Stimulated activated CD4-positive, alpha-beta T cell treated with anti-CD3 and anti-CD28 coated beads, Interleukin-12 subunit alpha, Interleukin-12 subunit beta, amount 100 ng/mL, for 48 hours (primary cell): ENCODE data around the gene MTHFD2.
"Not testable (repeated sequence)": the region's sequence is repeated elsewhere in the genome, so short reads cannot be mapped to it uniquely, and the experiment has no call there.

Experiments
- DNase-seq, 3 donors: peaks; one replicate each; pipeline ENCODE4 v3.0.0-alpha.2; 2020; ENCODE audit warnings: low read depth in 2 of 3, low spot score in 1 of 3

The MTHFD2 gene

GRCh38 chr2:74197049-74197448 is 1.4 kb upstream of the MTHFD2 start:
- no peak for DNase-seq

- DNase-seq: no peak
Observed at GRCh38 chr2:74198023-74198460, 373 bp upstream of the MTHFD2 start.

GRCh38 chr2:74199275-74199701 is 873 bp downstream of the MTHFD2 start:
- DNase-seq: no peak

GRCh38 chr2:74199871-74200305 is 1.5 kb downstream of the MTHFD2 start:
- DNase-seq: peak in 1 of 3 donors; percentile 50

- no peak for DNase-seq
Observed at GRCh38 chr2:74201196-74201595, 2.8 kb downstream of the MTHFD2 start.

- DNase-seq: no peak
Observed at GRCh38 chr2:74201596-74201995, 3.2 kb downstream of the MTHFD2 start.

- DNase-seq: no peak
Observed at GRCh38 chr2:74204436-74204835, 6.0 kb downstream of the MTHFD2 start.

GRCh38 chr2:74205113-74205512 is 6.7 kb downstream of the MTHFD2 start:
- no peak for DNase-seq

- no peak for DNase-seq
Observed at GRCh38 chr2:74205596-74205995, 7.2 kb downstream of the MTHFD2 start.

- DNase-seq: peak in 1 of 3 donors; percentile 49
Observed at GRCh38 chr2:74206180-74206688, 7.8 kb downstream of the MTHFD2 start.

GRCh38 chr2:74212702-74213410 is 14.4 kb downstream of the MTHFD2 start:
- no peak for DNase-seq

- DNase-seq: not testable (repeated sequence)
Observed at GRCh38 chr2:74215771-74216170, 17.4 kb downstream of the MTHFD2 start.

GRCh38 chr2:74216642-74217041 is 18.2 kb downstream of the MTHFD2 start:
- DNase-seq: no peak

- no peak for DNase-seq
Observed at GRCh38 chr2:74219846-74220486, 21.6 kb downstream of the MTHFD2 start.

GRCh38 chr2:74221091-74221490 is 22.7 kb downstream of the MTHFD2 start:
- no peak for DNase-seq

- no peak for DNase-seq
Observed at GRCh38 chr2:74221604-74222299, 23.3 kb downstream of the MTHFD2 start.

GRCh38 chr2:74222300-74222650 is 23.9 kb downstream of the MTHFD2 start:
- DNase-seq: no peak

- no peak for DNase-seq
Observed at GRCh38 chr2:74223941-74224770, 25.7 kb downstream of the MTHFD2 start.

- DNase-seq: no peak
Observed at GRCh38 chr2:74225698-74226459, 27.5 kb downstream of the MTHFD2 start.

- DNase-seq: no peak
Observed at GRCh38 chr2:74226648-74227213, 28.3 kb downstream of the MTHFD2 start.
